H1 (cell line): ENCODE measurements around the gene BSDC1. TPM values are rescaled to one million over a fixed set of nuclear protein-coding genes. Genes with fewer than 3 reads are reported as not detected.
"Not testable (repeated sequence)": the region's sequence is repeated elsewhere in the genome, so short reads cannot be mapped to it uniquely, and the experiment has no call there.

ENCODE experiments used
- CTCF ChIA-PET: fragments of 300-600 bp; sonication (Branson Sonifier 250); formaldehyde crosslinking; loops from one replicate; lab custom pipeline; 2021; ENCODE audit not compliant: partially characterized antibody; lab: Charles Lee
- POLR2A ChIA-PET: fragments of 300-600 bp; sonication (Branson Sonifier 250); formaldehyde crosslinking; loops from one replicate; lab custom pipeline; 2021; ENCODE audit warnings: inconsistent platforms; ENCODE audit not compliant: partially characterized antibody; lab: Charles Lee
- DNase-seq, 2 experiments: peaks; one replicate each; pipeline versions ENCODE4 v3.0.0 to v3.0.0-alpha.2; 2010 to 2022; ENCODE audit warnings: low spot score in 2 of 2, low read depth in 1 of 2, mixed read lengths in 1 of 2
- FAIRE-seq: peaks from 2 replicates; lab custom pipeline; 2011; peaks lifted over from hg19 to GRCh38; lab: Jason Lieb, UNC
- H2AFZ ChIP-seq: 2 replicates; pipeline ENCODE4 v1.8.1; 2012; ENCODE audit warnings: low read length, inconsistent platforms
- H2AK5ac ChIP-seq: 2 replicates; pipeline ENCODE4 v1.6.1; 2013; ENCODE audit warnings: low read depth, low read length
- H2BK120ac ChIP-seq: replicated peaks from 2 replicates; pipeline ENCODE3; 2013; ENCODE audit warnings: low read depth, low read length, inconsistent platforms
- H2BK12ac ChIP-seq: 2 replicates; pipeline ENCODE4 v1.6.1; 2013; ENCODE audit warnings: low read depth, low read length
- H2BK15ac ChIP-seq: 2 replicates; pipeline ENCODE4 v1.6.1; 2013; ENCODE audit warnings: low read length
- H2BK20ac ChIP-seq: 2 replicates; pipeline ENCODE4 v1.6.1; 2013; ENCODE audit warnings: low read length
- H2BK5ac ChIP-seq: 2 replicates; pipeline ENCODE4 v1.6.1; 2013; ENCODE audit warnings: low read depth, low read length
- H3K14ac ChIP-seq: 2 replicates; pipeline ENCODE4 v1.6.1; 2013; ENCODE audit warnings: inconsistent platforms; ENCODE audit not compliant: insufficient read length
- H3K18ac ChIP-seq: 2 replicates; pipeline ENCODE4 v1.6.1; 2013; ENCODE audit warnings: low read length; ENCODE audit errors: extremely low read depth
- H3K23ac ChIP-seq: 2 replicates; pipeline ENCODE4 v1.6.1; 2013; ENCODE audit warnings: inconsistent platforms; ENCODE audit not compliant: insufficient read length
- H3K23me2 ChIP-seq: 2 replicates; pipeline ENCODE4 v1.6.1; 2013; ENCODE audit warnings: low read depth, low read length
- H3K27ac ChIP-seq: 2 replicates; pipeline ENCODE4 v1.6.1; 2011; ENCODE audit warnings: low read depth, low read length, inconsistent platforms
- H3K27me3 ChIP-seq, 4 experiments: replicated peaks in 1 of 4; 1 replicate in 1 of 4; 2 replicates in 3 of 4; pipeline versions ENCODE4 v1.6.1 to v1.8.1; 2011 to 2013; ENCODE audit warnings: low read length in 3 of 4, mild to moderate bottlenecking in 3 of 4, inconsistent platforms in 2 of 4, mixed read lengths in 2 of 4, moderate library complexity in 1 of 4; ENCODE audit not compliant: control insufficient read depth in 3 of 4, insufficient read depth in 3 of 4; ENCODE audit errors: extremely low read depth in 1 of 4
- H3K36me3 ChIP-seq, 4 experiments: 2 replicates each; pipeline versions ENCODE4 v1.6.1 to v1.8.1; 2011 to 2013; ENCODE audit warnings: mild to moderate bottlenecking in 4 of 4, low read length in 3 of 4, moderate library complexity in 2 of 4, control low read depth in 1 of 4, inconsistent platforms in 1 of 4; ENCODE audit not compliant: insufficient read depth in 4 of 4, control insufficient read depth in 2 of 4
- H3K4ac ChIP-seq: replicated peaks from 2 replicates; pipeline ENCODE3; 2013; ENCODE audit warnings: low read length, low read depth, mixed read lengths, inconsistent platforms; ENCODE audit not compliant: insufficient read length
- H3K4me1 ChIP-seq, 4 experiments: replicated peaks in 1 of 4; 1 replicate in 1 of 4; 2 replicates in 3 of 4; pipeline versions ENCODE4 v1.6.1 to v1.8.1; 2011 to 2013; ENCODE audit warnings: low read length in 3 of 4, inconsistent platforms in 2 of 4, mixed read lengths in 1 of 4; ENCODE audit not compliant: insufficient read depth in 4 of 4, control insufficient read depth in 3 of 4
- H3K4me2 ChIP-seq, 2 experiments: 2 replicates each; pipeline versions ENCODE4 v1.6.1 to v1.8.1; 2011 to 2013; ENCODE audit warnings: low read depth in 2 of 2, low read length in 2 of 2, control low read depth in 1 of 2, inconsistent platforms in 1 of 2, mild to moderate bottlenecking in 1 of 2; ENCODE audit not compliant: insufficient read depth in 1 of 2
- H3K4me3 ChIP-seq, 4 experiments: fragments of 200-600, 300-600 bp in 1 of 4; sonication (generic), shearing (Covaris generic), sonication (Bioruptor Twin) in 1 of 4; 2 replicates each; pipeline versions ENCODE4 v1.5.1 to v1.8.1; 2011 to 2016; ENCODE audit warnings: low read length in 4 of 4, low read depth in 3 of 4, control low read depth in 2 of 4, inconsistent platforms in 2 of 4, mild to moderate bottlenecking in 2 of 4, mixed read lengths in 1 of 4, moderate library complexity in 1 of 4; ENCODE audit not compliant: insufficient read depth in 2 of 4; ENCODE audit errors: extremely low read depth in 1 of 4
- H3K56ac ChIP-seq: replicated peaks from 2 replicates; pipeline ENCODE3; 2013; ENCODE audit warnings: low read depth, mild to moderate bottlenecking, mixed read lengths, low read length, inconsistent platforms; ENCODE audit not compliant: insufficient read length
- H3K79me1 ChIP-seq: 2 replicates; pipeline ENCODE4 v1.6.1; 2013; ENCODE audit warnings: low read depth, low read length, control low read depth
- H3K79me2 ChIP-seq, 2 experiments: 2 replicates each; pipeline versions ENCODE4 v1.6.1 to v1.8.1; 2012 to 2013; ENCODE audit warnings: low read length in 2 of 2, mild to moderate bottlenecking in 2 of 2, inconsistent platforms in 1 of 2; ENCODE audit not compliant: insufficient read depth in 2 of 2, control insufficient read depth in 1 of 2
- H3K9ac ChIP-seq, 4 experiments: replicated peaks in 1 of 4; 1 replicate in 1 of 4; 2 replicates in 3 of 4; pipeline versions ENCODE4 v1.6.1 to v1.8.1; 2011 to 2013; ENCODE audit warnings: low read depth in 3 of 4, low read length in 3 of 4, control low read depth in 2 of 4, mild to moderate bottlenecking in 2 of 4, moderate library complexity in 2 of 4, inconsistent platforms in 1 of 4; ENCODE audit errors: extremely low read depth in 1 of 4
- H3K9me3 ChIP-seq, 2 experiments: 2 replicates each; pipeline versions ENCODE4 v1.6.1 to v1.8.1; 2012 to 2013; ENCODE audit warnings: mild to moderate bottlenecking in 2 of 2, moderate library complexity in 2 of 2, control low read depth in 1 of 2, inconsistent platforms in 1 of 2, low read depth in 1 of 2, low read length in 1 of 2, mixed read lengths in 1 of 2; ENCODE audit not compliant: insufficient read depth in 2 of 2
- H4K20me1 ChIP-seq, 2 experiments: replicated peaks in 1 of 2; 2 replicates each; pipeline versions ENCODE3 to v1.8.1; 2011 to 2013; ENCODE audit warnings: inconsistent platforms in 2 of 2, low read length in 2 of 2, mild to moderate bottlenecking in 1 of 2; ENCODE audit not compliant: insufficient read depth in 2 of 2, control insufficient read depth in 1 of 2
- H4K5ac ChIP-seq: 2 replicates; pipeline ENCODE4 v1.6.1; 2013; ENCODE audit warnings: low read length, low read depth, mixed read lengths, inconsistent platforms; ENCODE audit not compliant: insufficient read length
- H4K8ac ChIP-seq: 2 replicates; pipeline ENCODE4 v1.8.0; 2013; ENCODE audit warnings: mild to moderate bottlenecking, moderate library complexity, low read length, inconsistent platforms; ENCODE audit not compliant: insufficient read depth; ENCODE audit errors: extremely low read depth
- H4K91ac ChIP-seq: replicated peaks from 2 replicates; pipeline ENCODE3; 2013; ENCODE audit warnings: low read length, mixed read lengths, inconsistent platforms; ENCODE audit not compliant: insufficient read length
- BACH1 ChIP-seq: IDR thresholded peaks from 2 replicates; pipeline ENCODE4 v1.6.1; 2012; ENCODE audit warnings: low read length, improper control_type of control experiment
- JUN ChIP-seq: IDR thresholded peaks from 2 replicates; pipeline ENCODE4 v1.6.1; 2011; ENCODE audit warnings: low read depth, mild to moderate bottlenecking, improper control_type of control experiment, low read length
- POLR2AphosphoS5 ChIP-seq: IDR thresholded peaks from 2 replicates; pipeline ENCODE4 v1.6.1; 2011; ENCODE audit warnings: low read depth, low read length
- RFX5 ChIP-seq: IDR thresholded peaks from 2 replicates; pipeline ENCODE4 v1.6.1; 2011; ENCODE audit warnings: low read depth, low read length, improper control_type of control experiment, borderline replicate concordance
- SAP30 ChIP-seq: fragments of 300-600 bp; sonication (generic); IDR thresholded peaks from 2 replicates; pipeline ENCODE4 v1.7.1; 2012; ENCODE audit warnings: low read length, moderate library complexity, mild to moderate bottlenecking, inconsistent platforms; ENCODE audit not compliant: insufficient read depth, insufficient replicate concordance
- TBP ChIP-seq: IDR thresholded peaks from 2 replicates; pipeline ENCODE4 v1.6.1; 2011; ENCODE audit warnings: low read depth, low read length, improper control_type of control experiment
- WGBS, 2 experiments: shearing (Covaris generic) in 1 of 2; methylation state at CpG; one replicate each; pipeline versions ENCODE4 v1.1.6 to v1.1.7; 2013 to 2015; ENCODE audit warnings: low lambda C conversion rate in 2 of 2, mixed read lengths in 2 of 2, inconsistent platforms in 1 of 2, low coverage in 1 of 2, missing lambda C conversion rate in 1 of 2; ENCODE audit not compliant: insufficient replicate concordance in 2 of 2, insufficient coverage in 1 of 2, insufficient read length in 1 of 2; ENCODE audit errors: extremely low coverage in 1 of 2, missing lambda C conversion rate in 1 of 2; 5-methylcytosine and 5-hydroxymethylcytosine counted together
- polyA plus RNA-seq, 7 experiments: library from polyadenylated mRNA; depleted of rRNA in 3 of 7; stranded (reverse) in 5 of 7; unstranded in 2 of 7; fragments of >200 nt in 5 of 7; fragments of 200-250 nt in 2 of 7; gene quantifications; 1 replicate in 5 of 7; 2 replicates in 1 of 7; 4 replicates in 1 of 7; pipeline versions ENCODE4 v1.2.1 to v1.2.3, GENCODE V29; 2011 to 2013; ENCODE audit warnings: missing spikeins in 2 of 7, mixed read lengths in 2 of 7
- total RNA-seq: library from RNA; stranded (reverse); fragmentation: NEBNext Ultra II Directional; extraction: Animal tissue kit (Norgen Biotek cat#: 25700); gene quantifications from 2 replicates; pipeline ENCODE4 v1.2.1, GENCODE V29; 2021

BSDC1 gene
- total and polyA plus RNA-seq, 2 of the 8 experiments (the other 6 are each of a cell fraction or from before 2014, with no cell fraction given) = 24.8 to 40.7 TPM

DNA sequence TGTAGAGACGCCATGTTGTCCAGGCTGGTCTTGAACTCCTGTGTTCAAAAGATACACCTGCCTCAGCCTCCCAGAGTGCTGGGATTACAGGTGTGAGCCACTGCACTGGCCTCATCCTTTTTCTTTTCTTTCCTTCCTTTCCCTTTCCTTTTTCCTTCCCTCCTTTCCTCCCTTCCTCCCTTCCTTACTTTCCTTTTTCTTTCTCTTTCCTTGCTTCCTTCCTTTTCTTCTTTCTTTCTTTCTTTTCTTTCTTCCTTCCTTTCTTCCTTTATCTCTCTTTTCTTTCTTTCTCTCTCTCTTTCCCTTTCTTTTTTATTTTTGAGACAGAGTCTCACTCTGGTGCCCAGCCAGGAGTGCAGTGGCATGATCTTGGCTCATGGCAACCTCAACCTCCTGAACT lies 37.8 kb downstream of the BSDC1 start (continued):
- TF ChIP-seq SAP30 = no peak
- TF ChIP-seq RFX5 = no peak
- TF ChIP-seq BACH1 = no peak
- TF ChIP-seq JUN = no peak
- no peak for TF ChIP-seq TBP
- no peak for TF ChIP-seq POLR2AphosphoS5

DNA sequence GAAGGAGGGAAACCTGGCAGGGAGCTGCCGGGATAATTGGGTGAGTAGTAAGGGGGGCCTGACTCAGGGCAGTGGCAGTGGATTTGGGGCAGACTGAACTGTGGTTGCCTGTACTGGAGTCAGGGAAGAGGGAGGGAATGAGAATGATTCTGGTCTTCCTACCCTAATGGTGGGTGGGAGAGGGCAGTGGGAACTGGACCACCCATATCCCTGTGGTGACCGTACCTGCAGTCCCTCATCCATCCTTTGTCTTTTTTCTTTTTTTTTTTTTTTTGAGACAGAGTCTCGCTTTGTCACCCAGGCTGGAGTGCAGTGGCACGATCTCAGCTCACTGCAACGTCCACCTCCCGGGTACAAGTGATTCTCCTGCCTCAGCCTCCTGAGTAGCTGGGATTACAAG lies 38.5 kb downstream of the BSDC1 start:
- FAIRE-seq = not testable (repeated sequence)

More for the DNA sequence above, 38.5 kb downstream of the BSDC1 start:
- not testable (repeated sequence) for H3K4me3 ChIP-seq, H2BK20ac ChIP-seq, H2BK12ac ChIP-seq, H3K18ac ChIP-seq, H3K27ac ChIP-seq, H3K23me2 ChIP-seq, H3K9me3 ChIP-seq, H3K4ac ChIP-seq, H2AK5ac ChIP-seq, H3K79me2 ChIP-seq, H3K4me2 ChIP-seq, H3K14ac ChIP-seq, DNase-seq, H2BK120ac ChIP-seq, H4K8ac ChIP-seq, H3K9ac ChIP-seq, H4K20me1 ChIP-seq, H3K36me3 ChIP-seq, H2BK15ac ChIP-seq, H2AFZ ChIP-seq, H3K23ac ChIP-seq, H4K91ac ChIP-seq, H3K27me3 ChIP-seq, H3K79me1 ChIP-seq, H3K4me1 ChIP-seq, H2BK5ac ChIP-seq, H3K56ac ChIP-seq, H4K5ac ChIP-seq
- ChIA-PET POLR2A (interaction anchor here (1.1 to 17.1 kb wide), 4 partner anchors 10 to 38 kb away, joined by 3 to 321 read pairs (median 4); partner anchors contain the start of genes BSDC1 and MARCKSL1), CTCF (interaction anchor here (1.6 kb wide), 1 partner anchor 155 kb away, joined by 3 read pairs; no protein-coding TSS in a partner anchor)
- WGBS, 2 experiments = 86% methylated on average over 5 of the region's 6 CpGs; no CpG with 5 or more reads in 1 of the 2 experiments
